ENCODE data around the gene CNOT6L.

CNOT6L gene

DNA sequence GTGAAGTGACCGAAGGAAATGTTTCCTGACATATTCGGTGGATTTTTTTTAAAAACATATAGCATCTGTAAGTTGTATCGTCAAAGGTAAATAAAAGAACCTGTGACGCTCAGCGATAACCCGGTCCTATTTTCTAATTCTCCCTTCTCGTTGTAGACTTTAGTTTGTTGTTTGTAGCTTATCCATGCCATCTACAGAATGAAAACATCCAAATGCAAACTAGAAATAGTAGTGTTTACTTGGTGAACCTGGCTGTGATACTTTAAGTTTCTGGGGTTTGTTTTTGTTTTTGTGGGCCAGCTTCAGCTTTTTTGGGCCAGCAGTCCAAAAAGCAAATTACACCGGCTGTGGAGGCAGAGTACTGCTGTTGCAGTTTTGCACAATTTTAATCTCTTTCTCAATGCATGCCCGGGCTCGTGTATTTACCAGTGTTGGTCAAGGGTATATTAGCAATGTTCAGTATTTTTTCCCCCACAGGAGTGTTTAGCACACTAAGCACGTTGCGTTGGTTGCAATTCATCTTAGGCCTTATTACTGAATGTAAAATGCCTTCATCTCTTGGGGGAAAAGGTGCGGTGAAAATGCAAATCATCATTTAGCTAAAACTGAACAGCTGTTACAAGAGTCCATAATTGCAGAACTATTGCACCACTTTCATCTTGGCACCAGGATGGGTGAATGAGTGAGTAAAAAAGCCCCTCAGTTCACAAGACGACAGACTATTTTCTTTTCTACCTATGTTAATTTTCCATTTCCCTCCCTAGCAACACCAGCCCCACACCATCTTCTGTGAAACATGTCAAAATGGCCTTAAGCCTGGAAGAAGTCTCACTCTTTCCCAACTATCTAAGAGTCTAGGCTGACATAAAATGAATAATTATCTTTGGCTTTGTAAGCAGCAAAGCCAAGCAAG is 1.7 kb upstream of the CNOT6L start:
- no peak for DNase-seq (ENCODE audit: low read depth in 3 of 3, low spot score in 1 of 3)

DNA sequence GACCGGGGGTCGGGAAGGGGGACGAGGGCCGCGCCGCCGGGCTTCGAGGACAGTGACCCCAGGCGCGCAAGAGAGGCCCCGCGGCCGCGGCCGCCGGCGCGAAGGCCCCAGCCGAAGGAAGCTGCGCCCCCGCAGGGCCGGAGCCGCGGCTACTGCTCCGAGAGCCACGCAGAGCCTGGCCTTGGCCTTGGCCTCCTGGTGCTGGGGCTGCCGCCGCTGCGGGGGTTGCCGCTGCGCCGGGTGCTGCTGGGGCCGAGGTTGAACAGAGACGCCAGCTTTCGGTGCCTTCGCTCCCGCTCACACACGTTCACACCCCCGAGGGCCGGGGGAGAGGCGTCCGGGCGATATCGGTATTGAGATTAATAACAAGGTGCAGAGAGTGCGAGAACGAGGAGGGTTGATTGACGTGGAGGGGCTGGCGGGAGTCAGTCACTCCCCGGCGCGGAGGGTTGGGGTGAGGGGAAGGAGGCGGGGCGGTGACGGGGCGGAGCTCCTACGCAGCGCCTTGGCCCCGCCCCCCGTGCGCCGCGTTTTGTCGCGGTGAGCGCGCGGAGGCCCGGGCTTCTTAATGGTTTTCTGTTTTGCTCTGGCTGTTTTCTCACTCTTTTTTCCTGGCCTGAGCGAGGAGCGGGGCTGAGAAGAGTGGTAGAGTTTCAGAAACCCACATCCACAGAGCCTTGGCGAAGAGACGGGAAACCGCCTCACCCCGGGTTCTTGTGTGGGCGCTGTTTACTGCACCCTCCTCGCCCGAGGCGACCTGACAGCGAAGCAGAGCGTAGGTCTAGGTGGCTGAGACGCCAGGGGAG is 878 bp upstream of the CNOT6L start:
- DNase-seq (ENCODE audit: low read depth in 3 of 3, low spot score in 1 of 3): peak; percentile 85 to 93 (median 87)

DNA sequence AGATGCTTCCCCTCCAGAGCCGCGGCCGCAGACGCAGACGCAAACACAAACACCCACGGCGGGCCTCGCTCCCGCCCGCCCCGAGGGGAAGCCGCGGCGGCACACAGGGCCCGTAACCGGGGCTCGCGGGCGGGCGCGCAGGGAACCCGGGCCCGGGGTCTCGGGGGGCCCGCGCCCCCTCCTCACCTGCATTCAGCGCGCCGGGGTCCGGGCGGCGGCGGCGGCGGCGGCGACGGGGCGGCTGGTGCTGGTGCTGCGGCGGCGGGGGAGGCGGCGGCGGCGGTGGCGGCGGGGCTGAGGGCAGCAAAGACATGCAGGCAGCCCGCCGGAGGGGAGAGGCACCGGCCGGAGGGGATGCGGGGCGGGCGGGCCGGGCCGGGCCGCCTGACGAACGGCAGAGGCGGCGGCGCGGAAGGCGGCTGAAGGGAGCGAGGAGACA is 255 bp upstream of the CNOT6L start:
- peak; percentile 68 to 71 (median 70) for DNase-seq (ENCODE audit: low read depth in 3 of 3, low spot score in 1 of 3)

DNA sequence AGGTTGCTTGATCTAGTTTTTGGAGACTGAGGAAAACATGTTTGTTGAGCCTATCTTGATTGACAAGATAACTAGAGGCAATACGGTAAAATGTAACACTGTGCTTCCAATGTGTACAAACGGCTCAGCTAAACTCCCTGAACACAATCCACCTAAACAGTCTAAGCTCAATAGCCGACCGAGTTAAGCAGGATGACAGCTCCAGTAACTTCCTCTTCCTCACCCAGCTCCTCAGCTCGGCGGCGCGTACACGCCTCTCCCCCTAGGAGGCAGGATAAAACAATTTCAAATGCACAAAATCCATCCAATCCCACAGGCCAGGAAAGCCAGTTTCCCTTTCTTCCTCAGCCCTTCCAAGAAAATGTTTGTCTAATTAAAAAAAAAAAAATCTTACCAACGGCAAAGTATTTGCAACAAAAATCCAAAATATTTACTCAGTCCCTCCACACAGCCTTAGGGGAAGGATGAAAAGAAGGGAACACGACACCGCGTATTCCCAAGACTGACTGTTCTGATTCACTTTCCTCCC is 1.0 kb downstream of the CNOT6L start:
- no peak for DNase-seq (ENCODE audit: low read depth in 3 of 3, low spot score in 1 of 3)

DNA sequence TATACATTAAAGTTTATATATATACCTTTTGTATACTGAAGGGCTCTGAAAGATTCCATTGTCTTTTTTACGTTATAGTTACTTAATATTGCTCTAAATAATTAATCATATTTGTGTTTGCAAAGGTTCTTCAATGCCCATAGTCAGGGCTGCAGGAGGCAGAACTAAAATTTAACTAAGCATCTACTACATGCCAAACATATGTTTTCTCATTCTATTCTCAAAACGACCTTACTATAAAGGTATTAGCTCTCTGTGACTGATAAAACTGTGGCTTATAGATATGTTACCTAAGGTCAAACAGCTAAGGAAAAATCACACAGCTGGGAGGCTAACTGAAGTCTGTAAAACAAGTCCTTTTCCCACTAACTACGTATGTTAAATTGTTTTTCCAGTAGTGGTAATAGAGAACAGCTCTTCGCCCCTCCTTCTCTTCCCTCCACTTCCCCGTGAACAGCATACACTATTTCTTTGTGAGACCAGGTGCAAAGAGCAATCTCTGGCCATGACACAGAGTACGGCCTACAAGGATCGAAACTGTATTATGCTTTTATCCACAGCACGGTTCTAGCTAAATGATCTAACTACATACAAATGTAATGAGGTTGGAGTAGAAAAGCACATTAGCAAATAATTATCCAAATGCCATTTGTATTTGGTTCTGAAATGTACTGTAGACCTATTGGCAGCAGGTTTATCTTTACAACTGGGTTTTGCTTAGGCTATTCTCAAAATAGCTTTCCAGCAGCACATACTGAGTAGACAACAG is 1.7 kb downstream of the CNOT6L start:
- no peak for DNase-seq (ENCODE audit: low read depth in 3 of 3, low spot score in 1 of 3)

DNA sequence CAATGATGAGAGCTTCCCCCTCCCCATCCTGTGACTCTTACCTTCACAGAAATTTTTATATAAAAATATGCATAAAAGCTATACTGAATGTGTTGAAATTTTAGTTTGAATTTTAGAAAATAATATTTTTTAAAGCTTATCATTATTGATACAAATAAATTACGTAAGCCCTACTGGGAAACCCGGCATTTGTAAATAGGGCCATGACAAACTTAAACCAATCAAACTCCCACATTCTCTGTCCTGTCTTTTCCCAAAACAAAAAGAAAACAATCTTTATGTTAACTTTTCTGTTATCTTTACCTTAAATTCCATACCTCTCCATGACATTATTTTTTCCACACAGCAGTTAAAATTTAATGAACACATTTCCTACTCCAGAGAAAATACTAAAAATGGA is 2.6 kb downstream of the CNOT6L start:
- no peak for DNase-seq (ENCODE audit: low read depth in 3 of 3, low spot score in 1 of 3)

DNA sequence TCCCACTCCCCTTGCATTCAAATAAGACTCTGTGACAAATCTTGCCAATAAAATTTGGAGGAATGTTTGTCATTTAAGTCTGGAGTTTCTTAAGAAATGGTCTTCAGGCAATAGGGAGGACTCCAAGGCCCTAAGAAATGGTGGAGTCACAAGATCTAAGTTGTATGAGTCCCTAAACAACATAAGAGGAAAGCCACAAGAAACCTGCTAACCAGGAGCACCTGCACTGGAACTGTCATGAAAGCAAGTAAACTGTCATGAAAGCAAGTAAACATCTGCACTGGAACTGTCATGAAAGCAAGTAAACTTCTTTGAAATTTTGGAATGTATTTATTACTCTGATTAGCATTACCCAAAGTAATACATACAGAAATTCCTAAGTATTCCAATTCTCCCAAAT is 3.5 kb downstream of the CNOT6L start:
- no peak for DNase-seq (ENCODE audit: low read depth in 3 of 3, low spot score in 1 of 3)

DNA sequence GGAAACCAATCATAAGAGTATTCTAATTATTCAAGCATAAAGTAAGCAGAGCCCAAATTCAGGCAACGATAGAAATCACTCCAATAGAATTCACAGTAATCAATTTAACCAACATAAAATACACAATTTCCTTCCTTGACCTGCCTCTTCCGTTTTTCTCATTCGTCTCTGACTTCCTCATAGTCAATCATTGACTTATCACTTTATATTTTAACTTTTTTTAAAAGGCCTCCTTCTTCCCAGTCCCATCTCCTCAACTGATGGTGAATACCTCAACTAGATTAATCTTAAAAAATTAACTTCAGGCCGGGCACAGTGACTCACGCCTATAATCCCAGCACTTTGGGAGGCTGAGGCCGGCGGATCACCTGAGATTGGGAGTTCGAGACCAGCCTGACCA is 13.3 kb downstream of the CNOT6L start:
- no peak for DNase-seq (ENCODE audit: low read depth in 3 of 3, low spot score in 1 of 3)

DNA sequence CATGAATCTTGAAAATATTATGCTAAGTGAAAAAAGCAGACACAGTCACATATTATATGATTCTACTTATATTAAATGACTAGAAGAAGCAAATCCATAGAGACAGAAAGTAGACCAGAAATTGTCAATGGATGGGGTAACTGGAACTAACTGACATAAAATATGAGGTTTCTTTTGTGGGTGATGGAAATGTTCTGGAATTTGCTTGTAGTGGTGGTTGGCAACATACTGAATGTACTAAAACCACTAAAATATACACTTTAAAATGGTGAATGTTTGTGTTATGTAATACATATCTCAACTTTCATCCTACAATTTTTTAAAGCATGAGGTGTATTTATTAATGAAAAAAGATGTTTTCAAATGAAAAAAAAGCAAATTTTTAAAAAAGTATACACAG is 14.7 kb downstream of the CNOT6L start:
- DNase-seq (ENCODE audit: low read depth in 3 of 3, low spot score in 1 of 3): no peak

DNA sequence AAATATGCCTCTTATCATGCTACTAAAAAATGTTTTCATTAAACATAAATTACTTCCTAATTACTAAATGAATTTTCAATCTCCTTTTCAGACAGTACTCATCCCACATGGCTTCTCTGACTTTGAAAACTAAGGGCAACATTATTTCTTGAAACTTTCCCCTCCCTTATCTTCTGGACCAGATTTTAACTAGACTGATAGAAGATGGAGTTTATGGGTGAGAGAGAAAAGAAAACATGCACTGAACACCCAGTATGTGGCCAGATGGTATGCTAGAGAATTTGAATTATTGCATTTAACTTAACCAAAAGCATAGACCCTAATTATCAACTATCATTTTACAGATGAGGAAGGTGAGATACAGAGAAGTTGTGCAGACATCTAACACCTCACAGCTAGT is 16.8 kb downstream of the CNOT6L start:
- no peak for DNase-seq (ENCODE audit: low read depth in 3 of 3, low spot score in 1 of 3)

DNA sequence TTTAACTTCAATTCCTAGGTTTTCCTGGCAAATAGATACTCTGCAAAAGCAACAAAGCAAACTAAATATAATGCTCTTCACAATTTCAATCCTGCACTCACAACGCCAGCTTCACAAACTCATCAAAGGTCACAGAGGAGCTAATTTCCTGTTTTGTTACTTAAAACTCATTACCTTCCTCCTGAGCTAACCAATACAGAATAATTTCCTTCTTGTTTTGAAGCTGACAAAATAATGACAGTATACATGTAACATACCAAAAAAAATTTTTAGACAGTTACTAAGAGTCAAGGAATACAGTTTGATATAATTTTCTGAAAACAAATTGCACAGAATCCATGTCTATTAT is 17.9 kb downstream of the CNOT6L start:
- no peak for DNase-seq (ENCODE audit: low read depth in 3 of 3, low spot score in 1 of 3)

DNA sequence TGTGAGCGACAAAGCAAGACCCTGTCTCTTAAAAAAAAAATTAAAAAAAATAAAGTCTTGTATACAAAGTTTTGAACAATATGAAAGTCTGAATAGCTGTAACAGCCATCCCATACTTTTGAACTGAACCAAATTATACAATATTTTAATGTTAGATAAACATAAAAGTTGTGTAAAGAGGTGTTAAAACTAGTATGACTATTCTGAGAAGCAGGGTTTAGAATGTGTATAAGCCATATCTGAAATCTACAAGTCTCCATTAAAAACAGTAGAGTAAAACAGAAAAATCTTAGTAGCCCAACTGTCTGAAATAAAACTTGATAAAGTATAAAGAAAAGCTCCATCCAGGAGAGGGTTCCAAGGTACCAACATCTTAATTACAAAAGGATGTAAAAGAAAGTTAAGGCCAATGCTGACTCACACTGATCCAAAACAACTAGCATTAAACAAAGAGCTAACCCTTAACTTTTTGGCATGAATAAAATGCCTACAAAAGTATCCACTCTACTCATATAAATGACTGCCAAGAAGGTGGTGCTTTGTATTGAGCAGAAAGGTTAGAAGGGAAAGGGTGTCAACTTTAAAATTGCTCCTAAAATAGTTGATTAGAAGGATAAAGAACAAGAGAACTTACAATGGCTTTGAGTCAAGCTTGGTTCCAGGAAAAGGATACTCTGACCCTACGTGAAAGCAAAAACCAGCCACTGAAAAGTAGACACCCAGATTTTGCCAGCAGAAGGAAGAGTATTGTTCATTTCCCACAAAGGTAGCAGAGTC is 18.5 kb downstream of the CNOT6L start:
- DNase-seq (ENCODE audit: low read depth in 3 of 3, low spot score in 1 of 3): no peak

DNA sequence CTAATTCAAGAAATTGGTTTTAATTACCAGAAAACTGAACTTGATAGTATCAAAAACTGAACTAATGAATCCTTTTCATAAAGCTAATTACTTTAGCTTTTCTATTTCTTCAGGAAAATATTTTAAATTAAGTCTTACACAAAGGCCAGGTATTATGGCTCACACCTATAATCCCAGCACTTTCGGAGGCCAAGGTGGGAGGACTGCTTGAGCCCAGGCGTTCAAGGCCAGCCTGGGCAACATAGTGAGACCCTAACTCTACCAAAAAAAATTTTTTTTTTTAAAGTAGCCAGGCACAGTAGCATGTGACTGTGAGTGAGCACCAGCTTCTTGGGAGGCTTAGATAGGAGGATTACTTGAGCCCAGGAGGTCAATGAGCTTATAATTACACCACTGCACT is 19.1 kb downstream of the CNOT6L start:
- no peak for DNase-seq (ENCODE audit: low read depth in 3 of 3, low spot score in 1 of 3)

DNA sequence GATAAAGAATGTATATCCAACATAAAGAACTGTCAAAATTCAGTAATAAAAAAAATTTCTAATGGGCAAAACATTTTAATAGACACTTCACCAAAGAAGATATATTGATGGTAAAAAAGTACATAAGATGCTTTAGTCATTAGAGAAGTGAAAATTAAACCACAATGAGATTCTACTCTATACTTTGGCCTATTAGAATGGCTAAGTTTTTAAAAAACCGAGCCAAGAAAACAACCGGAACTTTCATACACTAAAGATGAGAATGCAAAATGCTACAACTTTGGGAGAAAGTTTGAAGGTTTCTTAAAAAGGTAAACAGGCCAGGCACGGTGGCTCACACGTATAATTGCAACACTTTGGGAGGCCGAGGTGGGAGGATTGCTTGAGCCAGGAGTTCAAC is 20.8 kb downstream of the CNOT6L start:
- no peak for DNase-seq (ENCODE audit: low read depth in 3 of 3, low spot score in 1 of 3)

DNA sequence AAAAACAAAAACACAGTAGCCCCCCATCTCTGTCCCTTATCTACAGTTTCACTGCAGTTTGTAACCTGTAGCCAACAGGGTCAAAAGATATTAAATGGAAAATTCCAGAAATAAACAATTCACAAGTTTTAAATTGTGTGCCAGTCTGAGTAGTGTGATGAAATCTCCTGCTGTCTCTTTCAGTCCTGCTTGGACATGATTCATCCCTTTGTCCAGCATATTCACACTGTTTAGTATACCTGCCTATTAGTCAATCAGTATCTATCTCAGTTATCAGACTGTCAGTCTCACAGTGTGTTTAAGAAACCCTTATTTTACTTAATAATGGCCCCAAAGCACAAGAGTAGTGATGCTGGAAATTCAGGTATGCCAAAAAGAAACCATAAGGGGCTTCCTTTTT is 21.9 kb downstream of the CNOT6L start:
- DNase-seq (ENCODE audit: low read depth in 3 of 3, low spot score in 1 of 3): no peak

DNA sequence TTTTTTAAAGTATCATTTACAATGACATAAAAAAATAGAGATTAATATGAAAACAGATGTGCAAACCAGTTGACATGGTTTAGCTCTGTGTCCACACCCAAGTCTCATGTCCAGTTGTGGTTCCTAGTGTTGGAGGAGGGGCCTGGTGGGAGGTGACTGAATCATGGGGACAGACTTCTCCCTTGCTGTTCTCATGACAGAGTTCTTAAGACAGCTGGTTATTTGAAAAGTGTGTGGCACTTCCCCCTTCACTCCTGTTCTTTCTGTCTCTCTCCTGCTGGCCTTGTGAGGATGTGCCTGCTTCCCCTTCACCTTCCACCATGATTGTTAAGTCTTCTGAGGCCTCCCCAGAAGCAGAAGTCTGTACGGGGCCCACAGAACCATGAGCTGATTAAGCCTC is 23.8 kb downstream of the CNOT6L start:
- no peak for DNase-seq (ENCODE audit: low read depth in 3 of 3, low spot score in 1 of 3)

DNA sequence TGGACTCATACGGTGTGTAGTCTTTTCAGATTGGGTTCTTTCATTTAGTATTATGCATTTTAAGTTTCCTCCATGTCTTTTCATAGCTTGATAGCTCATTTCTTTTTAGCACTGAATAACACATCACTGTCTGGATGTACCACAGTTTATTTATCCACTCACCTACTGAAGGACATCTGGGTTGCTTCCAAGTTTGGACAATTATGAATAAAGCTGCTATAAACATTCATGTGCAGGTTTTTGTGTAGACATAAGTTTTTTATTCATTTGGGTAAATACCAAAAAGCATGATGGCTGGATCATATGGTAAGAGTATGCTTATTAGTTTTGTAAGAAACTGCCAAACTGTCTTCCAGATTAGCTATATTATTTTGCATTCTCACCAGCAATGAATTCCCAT is 29.0 kb downstream of the CNOT6L start:
- no peak for DNase-seq (ENCODE audit: low read depth in 3 of 3, low spot score in 1 of 3)

DNA sequence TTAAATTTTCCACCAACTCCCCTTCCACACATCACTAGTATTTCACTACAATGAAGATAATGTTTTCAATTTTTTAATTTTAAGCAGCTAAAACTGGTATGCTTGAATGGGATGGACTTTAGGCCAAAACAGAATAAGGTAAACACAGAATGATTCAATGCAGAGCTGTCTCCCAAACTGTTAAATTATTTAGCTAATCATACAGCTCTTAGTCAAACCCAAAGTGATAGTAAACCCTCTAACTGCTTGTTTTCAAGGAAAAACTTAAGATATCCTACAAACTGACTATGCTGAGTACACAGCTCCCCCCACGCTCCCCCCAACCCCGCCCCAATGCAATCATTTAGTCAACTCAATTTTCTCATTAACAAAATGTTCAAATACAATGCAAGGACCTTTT is 30.2 kb downstream of the CNOT6L start:
- no peak for DNase-seq (ENCODE audit: low read depth in 3 of 3, low spot score in 1 of 3)

DNA sequence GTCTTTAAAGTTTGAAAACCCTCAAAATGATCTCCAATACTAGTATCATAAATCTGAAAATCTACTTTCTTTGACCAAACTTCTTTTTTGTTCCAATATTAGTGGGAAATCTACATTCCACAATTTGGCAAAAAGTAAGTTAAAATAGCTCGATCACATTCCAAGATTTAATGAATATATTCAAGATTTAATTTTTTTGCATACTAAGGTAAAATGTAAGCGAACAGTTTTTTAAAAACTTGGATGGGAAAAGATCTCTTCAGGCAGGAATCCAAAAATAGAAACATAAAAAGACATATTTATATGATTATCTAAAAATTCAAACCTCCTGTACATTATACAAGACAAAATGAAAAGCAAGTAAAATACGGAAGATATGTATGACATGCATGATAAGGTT is 31.2 kb downstream of the CNOT6L start:
- DNase-seq (ENCODE audit: low read depth in 3 of 3, low spot score in 1 of 3): no peak

DNA sequence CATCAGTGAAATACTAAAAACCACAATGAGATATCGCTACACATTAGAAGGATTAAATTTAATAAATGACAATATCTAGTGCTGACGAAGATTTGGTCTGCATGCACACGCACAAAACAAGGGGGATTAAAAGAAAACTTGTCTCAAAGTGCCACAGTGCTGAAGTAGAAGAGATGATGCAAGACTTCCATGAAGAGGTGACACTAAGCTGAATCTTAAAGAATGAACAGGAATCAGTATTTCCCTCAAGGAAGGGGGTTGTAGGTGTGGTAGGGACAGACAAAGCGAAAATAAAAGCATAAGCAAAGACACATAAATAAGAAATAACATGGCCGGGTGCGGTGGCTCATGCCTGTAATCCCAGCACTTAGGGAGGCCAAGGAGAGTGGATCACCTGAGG is 33.5 kb downstream of the CNOT6L start:
- no peak for DNase-seq (ENCODE audit: low read depth in 3 of 3, low spot score in 1 of 3)

DNA sequence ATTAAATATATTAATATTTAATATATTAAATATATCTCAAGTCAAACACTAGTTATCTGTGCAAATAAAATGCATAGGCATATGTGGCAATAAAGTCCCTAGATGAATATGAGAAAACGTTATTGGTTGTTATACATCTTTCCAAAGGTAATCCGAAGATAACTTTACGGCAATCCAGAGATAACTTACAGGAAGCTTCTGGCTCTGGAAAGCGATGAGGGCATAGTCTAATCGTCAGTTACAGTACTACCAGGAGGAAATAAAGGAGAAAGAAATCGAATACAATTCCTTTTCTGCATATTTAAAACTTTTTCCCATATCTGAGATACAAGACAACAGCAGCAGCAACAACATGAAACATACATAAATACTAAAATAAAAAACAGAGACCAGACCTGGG is 35.3 kb downstream of the CNOT6L start:
- no peak for DNase-seq (ENCODE audit: low read depth in 3 of 3, low spot score in 1 of 3)
